Subcutaneous preadipocyte (primary cell): ENCODE measurements around the gene IGSF9B. TPM values are rescaled to one million over a fixed set of nuclear protein-coding genes. Genes with fewer than 3 reads are reported as not detected.

Source experiments
- total RNA-seq: library from RNA; depleted of rRNA; stranded (reverse); fragments of >200 nt; gene quantifications from 2 replicates; pipeline ENCODE4 v1.2.3, GENCODE V29; 2012

Gene IGSF9B, protein sequence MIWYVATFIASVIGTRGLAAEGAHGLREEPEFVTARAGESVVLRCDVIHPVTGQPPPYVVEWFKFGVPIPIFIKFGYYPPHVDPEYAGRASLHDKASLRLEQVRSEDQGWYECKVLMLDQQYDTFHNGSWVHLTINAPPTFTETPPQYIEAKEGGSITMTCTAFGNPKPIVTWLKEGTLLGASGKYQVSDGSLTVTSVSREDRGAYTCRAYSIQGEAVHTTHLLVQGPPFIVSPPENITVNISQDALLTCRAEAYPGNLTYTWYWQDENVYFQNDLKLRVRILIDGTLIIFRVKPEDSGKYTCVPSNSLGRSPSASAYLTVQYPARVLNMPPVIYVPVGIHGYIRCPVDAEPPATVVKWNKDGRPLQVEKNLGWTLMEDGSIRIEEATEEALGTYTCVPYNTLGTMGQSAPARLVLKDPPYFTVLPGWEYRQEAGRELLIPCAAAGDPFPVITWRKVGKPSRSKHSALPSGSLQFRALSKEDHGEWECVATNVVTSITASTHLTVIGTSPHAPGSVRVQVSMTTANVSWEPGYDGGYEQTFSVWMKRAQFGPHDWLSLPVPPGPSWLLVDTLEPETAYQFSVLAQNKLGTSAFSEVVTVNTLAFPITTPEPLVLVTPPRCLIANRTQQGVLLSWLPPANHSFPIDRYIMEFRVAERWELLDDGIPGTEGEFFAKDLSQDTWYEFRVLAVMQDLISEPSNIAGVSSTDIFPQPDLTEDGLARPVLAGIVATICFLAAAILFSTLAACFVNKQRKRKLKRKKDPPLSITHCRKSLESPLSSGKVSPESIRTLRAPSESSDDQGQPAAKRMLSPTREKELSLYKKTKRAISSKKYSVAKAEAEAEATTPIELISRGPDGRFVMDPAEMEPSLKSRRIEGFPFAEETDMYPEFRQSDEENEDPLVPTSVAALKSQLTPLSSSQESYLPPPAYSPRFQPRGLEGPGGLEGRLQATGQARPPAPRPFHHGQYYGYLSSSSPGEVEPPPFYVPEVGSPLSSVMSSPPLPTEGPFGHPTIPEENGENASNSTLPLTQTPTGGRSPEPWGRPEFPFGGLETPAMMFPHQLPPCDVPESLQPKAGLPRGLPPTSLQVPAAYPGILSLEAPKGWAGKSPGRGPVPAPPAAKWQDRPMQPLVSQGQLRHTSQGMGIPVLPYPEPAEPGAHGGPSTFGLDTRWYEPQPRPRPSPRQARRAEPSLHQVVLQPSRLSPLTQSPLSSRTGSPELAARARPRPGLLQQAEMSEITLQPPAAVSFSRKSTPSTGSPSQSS (N-terminal part only)
- total RNA-seq: 0.20 and 0.37 TPM in 2 replicates

DNA sequence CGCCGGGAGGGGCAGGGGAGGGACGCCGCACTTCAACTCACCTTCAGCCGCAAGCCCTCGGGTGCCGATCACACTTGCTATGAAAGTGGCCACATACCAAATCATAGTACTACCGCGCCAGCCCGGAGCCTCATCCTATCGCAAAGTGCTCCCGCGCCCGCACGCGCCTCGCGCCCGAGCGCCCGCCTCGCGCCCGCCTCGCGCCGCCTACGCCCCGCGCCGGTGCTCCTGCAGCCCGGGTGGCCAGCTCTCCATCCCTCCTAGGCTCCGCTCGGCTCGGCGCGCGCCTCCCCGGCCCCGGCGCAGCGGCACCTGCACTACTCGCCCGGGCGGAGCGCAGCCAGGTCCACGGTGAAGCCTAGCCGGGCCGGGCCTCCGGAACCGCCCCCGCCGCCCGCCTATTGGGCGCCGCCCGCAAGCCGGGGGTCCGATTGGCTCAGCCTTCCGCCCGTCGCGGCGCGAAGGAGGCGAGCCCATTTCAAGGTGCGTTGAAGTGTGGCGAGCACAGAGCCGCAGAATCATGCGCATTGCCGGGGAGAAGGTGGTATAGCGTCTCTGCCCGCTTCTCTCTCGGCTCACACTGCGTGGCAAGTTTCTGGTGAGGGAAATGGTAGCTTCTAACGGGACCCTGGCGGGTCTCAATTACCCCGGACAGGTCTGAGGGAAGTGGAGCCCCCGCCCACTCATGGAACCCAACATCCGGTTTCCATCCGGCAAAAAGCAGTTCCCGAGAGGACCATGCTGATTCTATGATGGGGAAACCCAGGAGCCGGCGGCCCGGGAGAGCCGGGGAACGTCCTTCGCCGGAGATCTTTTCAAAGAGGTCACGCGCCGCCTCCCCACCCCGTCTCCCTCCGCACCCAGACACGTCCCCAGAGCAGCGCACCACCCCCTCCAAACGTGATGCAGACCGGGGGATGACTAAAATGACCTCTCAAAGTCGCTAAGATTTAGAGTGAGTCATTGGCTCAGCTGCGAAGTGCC lies at the start of gene IGSF9B:
Gene IGSF9B, minus strand, starts transcription at position 319 of the 984 bp plus-strand sequence. Its CDS starts 214 bp downstream, at position 105.

Other genes with a start within 250 kb of the IGSF9B start
- gene SPATA19, start 111.5 kb downstream of the IGSF9B start, total RNA-seq: not detected in 2 replicates
- gene JAM3, start 112.1 kb upstream of the IGSF9B start, total RNA-seq: 61.7 and 68.6 TPM in 2 replicates